Measurements from ENCODE around the gene MPDU1.
A peak's percentile ranks its signal among the peaks of the same experiment; 100 is the strongest.
"Not testable (repeated sequence)": the region's sequence is repeated elsewhere in the genome, so short reads cannot be mapped to it uniquely, and the experiment has no call there.

The MPDU1 gene

DNA sequence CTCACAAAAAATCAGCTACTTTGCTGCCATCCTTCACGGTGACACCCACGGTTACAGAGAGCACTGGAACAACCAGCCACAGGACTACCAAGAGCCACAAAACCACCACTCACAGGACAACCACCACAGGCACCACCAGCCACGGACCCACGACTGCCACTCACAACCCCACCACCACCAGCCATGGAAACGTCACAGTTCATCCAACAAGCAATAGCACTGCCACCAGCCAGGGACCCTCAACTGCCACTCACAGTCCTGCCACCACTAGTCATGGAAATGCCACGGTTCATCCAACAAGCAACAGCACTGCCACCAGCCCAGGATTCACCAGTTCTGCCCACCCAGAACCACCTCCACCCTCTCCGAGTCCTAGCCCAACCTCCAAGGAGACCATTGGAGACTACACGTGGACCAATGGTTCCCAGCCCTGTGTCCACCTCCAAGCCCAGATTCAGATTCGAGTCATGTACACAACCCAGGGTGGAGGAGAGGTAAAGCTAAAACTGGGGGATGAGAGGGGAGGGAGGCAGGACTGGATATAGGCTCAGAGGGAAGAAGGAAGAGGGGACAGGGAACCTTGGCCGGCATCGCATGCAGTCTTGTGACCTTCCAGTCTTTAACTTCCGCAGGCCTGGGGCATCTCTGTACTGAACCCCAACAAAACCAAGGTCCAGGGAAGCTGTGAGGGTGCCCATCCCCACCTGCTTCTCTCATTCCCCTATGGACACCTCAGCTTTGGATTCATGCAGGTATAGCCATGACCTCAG lies 3.6 kb upstream of the MPDU1 start:
- DNase-seq, result no peak

DNA sequence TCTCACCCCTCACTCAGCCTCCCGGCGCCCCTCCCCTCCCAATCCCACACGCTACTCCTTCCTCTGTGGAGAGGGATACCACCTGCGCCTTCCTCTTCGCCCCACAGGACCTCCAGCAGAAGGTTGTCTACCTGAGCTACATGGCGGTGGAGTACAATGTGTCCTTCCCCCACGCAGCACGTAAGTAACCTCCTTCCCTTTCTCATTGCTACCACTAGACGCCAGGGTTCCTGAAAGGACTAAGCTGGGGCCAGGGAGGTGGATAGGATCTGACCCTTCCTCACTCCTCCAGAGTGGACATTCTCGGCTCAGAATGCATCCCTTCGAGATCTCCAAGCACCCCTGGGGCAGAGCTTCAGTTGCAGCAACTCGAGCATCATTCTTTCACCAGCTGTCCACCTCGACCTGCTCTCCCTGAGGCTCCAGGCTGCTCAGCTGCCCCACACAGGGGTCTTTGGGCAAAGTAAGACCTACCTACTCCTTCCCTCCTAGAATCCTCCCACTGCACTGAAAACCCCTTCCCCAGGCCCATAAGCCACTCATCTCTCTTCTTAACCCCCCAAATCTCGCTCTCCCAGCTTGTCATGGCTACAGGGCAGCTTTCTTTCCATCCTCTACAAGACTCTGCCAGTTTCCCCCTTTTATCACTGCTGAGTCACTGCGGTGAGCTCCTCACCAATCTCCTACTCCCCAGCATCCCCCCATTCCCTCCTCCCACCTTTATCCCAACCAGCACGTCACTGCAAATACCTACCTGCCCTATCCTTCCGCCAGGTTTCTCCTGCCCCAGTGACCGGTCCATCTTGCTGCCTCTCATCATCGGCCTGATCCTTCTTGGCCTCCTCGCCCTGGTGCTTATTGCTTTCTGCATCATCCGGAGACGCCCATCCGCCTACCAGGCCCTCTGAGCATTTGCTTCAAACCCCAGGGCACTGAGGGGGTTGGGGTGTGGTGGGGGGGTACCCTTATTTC lies 2.8 kb upstream of the MPDU1 start:
- DNase-seq, result peak in 1 of 56 donors; percentile 12

DNA sequence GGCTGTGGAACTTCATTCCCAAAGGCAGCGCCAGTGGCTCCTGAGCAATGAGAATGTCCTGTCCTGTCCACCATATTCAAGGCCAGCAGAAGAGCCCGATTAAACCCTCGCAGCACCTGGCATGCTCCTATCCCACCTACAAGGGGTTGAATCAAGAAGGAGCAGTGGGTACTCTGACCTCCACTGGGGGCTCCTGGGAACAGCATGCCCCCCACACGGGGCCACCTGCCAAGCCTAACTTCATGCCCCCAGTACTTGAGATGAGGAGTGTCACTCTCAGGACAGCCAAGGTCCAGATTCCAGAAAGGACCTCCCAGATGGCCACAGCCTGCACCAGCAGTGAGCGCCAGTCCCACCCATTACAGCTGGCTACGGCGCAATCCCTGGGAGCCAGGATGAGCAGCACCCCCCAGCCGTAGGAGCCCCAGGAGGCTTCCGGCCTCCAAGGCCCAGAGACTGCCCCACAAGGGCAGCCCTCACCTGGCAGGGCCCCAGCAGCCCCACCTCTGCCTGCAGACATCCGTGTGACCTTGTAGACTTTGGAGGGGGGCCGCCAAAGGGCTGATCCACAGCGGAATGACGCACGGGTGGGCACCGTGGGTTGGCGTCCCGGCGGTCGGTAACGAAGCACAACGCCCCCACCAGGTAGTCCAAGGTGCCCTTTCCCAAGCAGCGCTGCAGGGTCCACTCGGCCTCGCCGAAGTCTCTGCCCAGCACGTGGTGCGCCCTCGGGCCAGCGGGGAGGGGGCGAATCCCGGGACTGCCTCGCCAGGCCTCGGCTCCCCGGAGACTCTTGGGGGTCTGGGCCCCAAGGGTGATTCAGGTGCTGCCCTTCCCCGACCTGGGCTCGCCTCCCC lies 1.0 kb upstream of the MPDU1 start:
- peak in 3 of 56 donors; percentile 45 to 63 (median 57) for DNase-seq

GRCh38 chr17:7586673-7587419 lies 3.2 kb downstream of the MPDU1 start:
- DNase-seq, result no peak

DNA sequence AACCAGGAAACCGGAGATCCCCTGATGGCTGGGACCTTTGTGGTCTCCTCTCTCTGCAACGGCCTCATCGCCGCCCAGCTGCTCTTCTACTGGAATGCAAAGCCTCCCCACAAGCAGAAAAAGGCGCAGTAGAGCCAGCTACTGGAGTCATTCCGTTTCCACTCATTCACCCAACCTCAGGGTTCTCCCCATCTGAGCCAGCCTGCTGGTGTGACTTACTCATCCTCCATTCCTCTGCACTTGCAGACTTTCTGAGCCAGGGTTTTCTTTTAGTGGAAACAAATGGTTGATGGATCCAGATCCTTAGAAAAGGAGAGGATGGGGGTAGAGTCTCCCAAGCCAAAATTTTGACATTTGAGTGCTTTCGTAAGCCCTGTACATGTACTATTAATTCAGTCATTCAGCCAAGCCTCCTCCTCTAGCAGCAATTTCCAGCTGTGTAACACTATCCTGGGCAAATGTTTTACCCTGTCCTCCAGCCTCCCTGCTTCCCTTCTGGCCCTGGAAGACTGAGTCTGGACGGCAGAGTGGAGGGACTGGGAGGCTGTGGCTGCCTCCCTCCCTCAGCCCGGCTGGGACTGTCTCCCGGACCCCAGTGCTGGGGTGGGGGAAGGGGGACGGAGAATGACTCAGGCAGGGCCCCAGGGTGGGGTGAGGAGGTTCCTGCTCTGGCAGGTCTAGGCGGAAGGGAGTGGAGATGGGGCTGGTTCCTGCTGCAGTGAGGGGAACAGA lies 3.9 kb downstream of the MPDU1 start:
- peak in 3 of 56 donors; percentile 18 to 23 (median 23) for DNase-seq

GRCh38 chr17:7588553-7589203 lies 5.0 kb downstream of the MPDU1 start:
- peak in 1 of 56 donors; percentile 38 for DNase-seq

- peak in 53 of 56 donors; percentile 29 to 92 (median 67) for DNase-seq
These were observed 5.7 kb downstream of the MPDU1 start for GRCh38 chr17:7589204-7589868.

- no peak for DNase-seq
These were observed 6.4 kb downstream of the MPDU1 start, which contains the start of gene SOX15 for GRCh38 chr17:7589891-7590691. Gene SOX15 (minus strand): TSS chr17:7590094. CDS start chr17:7589676, 418 bp downstream.

GRCh38 chr17:7590743-7591142 lies 7.1 kb downstream of the MPDU1 start:
- no peak for DNase-seq

GRCh38 chr17:7591596-7591995 lies 7.9 kb downstream of the MPDU1 start:
- DNase-seq, result no peak

- no peak for DNase-seq
These were observed 8.9 kb downstream of the MPDU1 start for GRCh38 chr17:7592422-7593021.

GRCh38 chr17:7593296-7593695 lies 9.6 kb downstream of the MPDU1 start:
- no peak for DNase-seq

GRCh38 chr17:7597561-7597960 lies 13.9 kb downstream of the MPDU1 start:
- DNase-seq, result not testable (repeated sequence)

- DNase-seq, result no peak
These were observed 22.6 kb downstream of the MPDU1 start for GRCh38 chr17:7606280-7606679.

DNA sequence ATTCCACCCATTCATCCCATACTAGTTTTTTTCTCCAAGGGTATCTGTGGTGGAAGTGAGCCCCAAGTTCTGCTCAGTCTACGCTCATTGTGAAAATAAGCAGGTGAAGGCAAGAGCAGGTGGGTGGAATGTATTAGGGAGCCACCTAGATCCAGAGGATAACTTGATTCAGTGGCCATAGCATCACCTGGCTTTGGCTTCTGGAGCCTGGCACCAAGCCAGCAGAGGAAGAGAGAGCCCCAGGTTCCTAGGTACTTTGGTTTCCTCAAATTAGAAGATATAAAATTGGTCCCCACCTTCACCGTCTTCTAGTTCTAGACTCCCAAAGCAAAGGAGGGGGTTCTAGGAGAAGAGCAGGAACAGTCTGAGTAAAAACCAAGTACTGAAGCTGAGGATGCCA lies 27.0 kb downstream of the MPDU1 start:
- DNase-seq, result no peak

GRCh38 chr17:7611635-7612293 lies 28.1 kb downstream of the MPDU1 start:
- no peak for DNase-seq

- DNase-seq, result no peak
These were observed 28.6 kb downstream of the MPDU1 start for GRCh38 chr17:7612294-7612640.

All from nucleus accumbens (tissue), 56 donors.